Effector CD4-positive, alpha-beta T cell (primary cell): Measurements from ENCODE around the gene POC1B.

Experiments used
- DNase-seq: peaks from one replicate; pipeline ENCODE4 v3.0.0-alpha.2; 2020

POC1B gene

GRCh38 chr12:89414851-89415250, 111.0 kb downstream of the POC1B start:
- DNase-seq, result no peak

GRCh38 chr12:89414322-89414721, 111.5 kb downstream of the POC1B start:
- DNase-seq, result no peak

- no peak for DNase-seq
Measured at GRCh38 chr12:89413234-89413633, 112.6 kb downstream of the POC1B start.

GRCh38 chr12:89412665-89413064, 113.2 kb downstream of the POC1B start:
- DNase-seq, result no peak

- DNase-seq, result no peak
Measured at GRCh38 chr12:89411846-89412245, 114.0 kb downstream of the POC1B start.

GRCh38 chr12:89411234-89411633, 114.6 kb downstream of the POC1B start:
- DNase-seq, result no peak

- no peak for DNase-seq
Measured at GRCh38 chr12:89405626-89406345, 120.1 kb downstream of the POC1B start.

- DNase-seq, result no peak
Measured at GRCh38 chr12:89401433-89402058, 124.3 kb downstream of the POC1B start.

- DNase-seq, result no peak
Measured at GRCh38 chr12:89400415-89400814, 125.4 kb downstream of the POC1B start.

GRCh38 chr12:89395712-89396111, 130.1 kb downstream of the POC1B start:
- no peak for DNase-seq

- DNase-seq, result no peak
Measured at GRCh38 chr12:89393551-89394121, 132.2 kb downstream of the POC1B start.

GRCh38 chr12:89392391-89392790, 133.5 kb downstream of the POC1B start:
- no peak for DNase-seq

- DNase-seq, result no peak
Measured at GRCh38 chr12:89391726-89392336, 134.0 kb downstream of the POC1B start.

- no peak for DNase-seq
Measured at GRCh38 chr12:89390802-89391673, 134.8 kb downstream of the POC1B start.

GRCh38 chr12:89389755-89390661, 135.8 kb downstream of the POC1B start:
- DNase-seq, result no peak

- no peak for DNase-seq
Measured at GRCh38 chr12:89386138-89386537, 139.7 kb downstream of the POC1B start.

GRCh38 chr12:89384807-89385206, 141.0 kb downstream of the POC1B start:
- no peak for DNase-seq

- DNase-seq, result no peak
Measured at GRCh38 chr12:89384050-89384758, 141.6 kb downstream of the POC1B start.

GRCh38 chr12:89383235-89384049, 142.4 kb downstream of the POC1B start:
- no peak for DNase-seq

GRCh38 chr12:89382328-89382727, 143.5 kb downstream of the POC1B start:
- DNase-seq, result no peak
